LNCAP (cell line): ENCODE results near the gene BOD1L1.

Experiments used
- TF ChIP-seq, protein P1 (sequence below): fragments of 450-650 bp; IDR thresholded peaks from 2 replicates; pipeline ENCODE4 v1.5.1; 2017; ENCODE audit warnings: mild to moderate bottlenecking

Gene BOD1L1

DNA sequence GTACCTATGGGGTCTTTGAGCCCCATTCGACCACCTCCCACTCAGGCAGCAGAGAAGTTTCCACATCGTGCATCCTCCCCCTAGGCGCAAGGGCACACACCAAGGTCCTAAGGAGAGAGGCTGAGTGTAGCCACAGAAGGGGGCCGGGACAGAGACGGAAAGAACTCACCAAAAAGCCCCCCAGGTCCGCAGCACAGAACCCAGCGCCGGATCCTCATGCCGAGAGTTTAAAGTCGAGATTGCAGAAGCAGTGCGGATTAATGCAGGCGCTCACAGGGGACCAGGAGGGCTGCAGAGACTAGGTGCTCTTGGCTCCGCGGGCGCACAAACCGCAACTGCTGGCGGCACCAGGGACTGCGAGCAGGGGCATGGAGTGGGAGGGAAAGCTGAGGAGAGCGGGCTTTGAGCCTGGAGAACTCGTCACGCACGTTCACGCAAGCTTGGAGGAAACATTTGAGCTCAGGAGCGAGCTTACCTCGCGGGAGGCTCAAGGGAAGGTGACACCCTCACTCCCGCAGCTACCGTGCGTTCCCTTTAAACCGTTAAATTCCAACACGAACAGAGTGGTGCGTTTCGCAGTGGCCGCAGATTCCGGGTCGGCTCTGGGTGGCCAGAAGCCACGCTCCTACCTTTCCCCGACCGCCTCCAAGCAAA, 91.7 kb downstream of the BOD1L1 start:
- TF ChIP-seq, protein P1, sequence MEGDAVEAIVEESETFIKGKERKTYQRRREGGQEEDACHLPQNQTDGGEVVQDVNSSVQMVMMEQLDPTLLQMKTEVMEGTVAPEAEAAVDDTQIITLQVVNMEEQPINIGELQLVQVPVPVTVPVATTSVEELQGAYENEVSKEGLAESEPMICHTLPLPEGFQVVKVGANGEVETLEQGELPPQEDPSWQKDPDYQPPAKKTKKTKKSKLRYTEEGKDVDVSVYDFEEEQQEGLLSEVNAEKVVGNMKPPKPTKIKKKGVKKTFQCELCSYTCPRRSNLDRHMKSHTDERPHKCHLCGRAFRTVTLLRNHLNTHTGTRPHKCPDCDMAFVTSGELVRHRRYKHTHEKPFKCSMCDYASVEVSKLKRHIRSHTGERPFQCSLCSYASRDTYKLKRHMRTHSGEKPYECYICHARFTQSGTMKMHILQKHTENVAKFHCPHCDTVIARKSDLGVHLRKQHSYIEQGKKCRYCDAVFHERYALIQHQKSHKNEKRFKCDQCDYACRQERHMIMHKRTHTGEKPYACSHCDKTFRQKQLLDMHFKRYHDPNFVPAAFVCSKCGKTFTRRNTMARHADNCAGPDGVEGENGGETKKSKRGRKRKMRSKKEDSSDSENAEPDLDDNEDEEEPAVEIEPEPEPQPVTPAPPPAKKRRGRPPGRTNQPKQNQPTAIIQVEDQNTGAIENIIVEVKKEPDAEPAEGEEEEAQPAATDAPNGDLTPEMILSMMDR: no peak

DNA sequence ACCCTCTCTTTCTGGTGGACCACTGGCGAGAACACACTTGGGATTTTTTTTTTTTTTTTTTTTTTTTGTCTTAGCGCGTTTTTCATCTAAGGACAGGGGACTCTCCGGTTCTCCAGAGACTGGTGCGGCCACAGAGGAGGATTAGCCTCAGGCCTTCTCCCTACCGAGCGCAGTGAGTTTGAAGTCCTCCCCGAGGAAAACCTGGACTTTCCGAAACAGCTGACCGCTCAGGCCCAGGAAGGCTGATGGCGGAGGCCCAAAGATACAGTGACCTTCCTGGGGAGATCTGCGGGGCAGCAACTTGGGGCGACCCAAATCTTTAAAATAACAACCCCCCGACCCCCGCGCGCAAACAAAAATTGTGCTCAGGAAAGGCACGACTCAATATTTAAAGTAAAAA, 92.4 kb downstream of the BOD1L1 start:
- TF ChIP-seq, protein P1: no peak

DNA sequence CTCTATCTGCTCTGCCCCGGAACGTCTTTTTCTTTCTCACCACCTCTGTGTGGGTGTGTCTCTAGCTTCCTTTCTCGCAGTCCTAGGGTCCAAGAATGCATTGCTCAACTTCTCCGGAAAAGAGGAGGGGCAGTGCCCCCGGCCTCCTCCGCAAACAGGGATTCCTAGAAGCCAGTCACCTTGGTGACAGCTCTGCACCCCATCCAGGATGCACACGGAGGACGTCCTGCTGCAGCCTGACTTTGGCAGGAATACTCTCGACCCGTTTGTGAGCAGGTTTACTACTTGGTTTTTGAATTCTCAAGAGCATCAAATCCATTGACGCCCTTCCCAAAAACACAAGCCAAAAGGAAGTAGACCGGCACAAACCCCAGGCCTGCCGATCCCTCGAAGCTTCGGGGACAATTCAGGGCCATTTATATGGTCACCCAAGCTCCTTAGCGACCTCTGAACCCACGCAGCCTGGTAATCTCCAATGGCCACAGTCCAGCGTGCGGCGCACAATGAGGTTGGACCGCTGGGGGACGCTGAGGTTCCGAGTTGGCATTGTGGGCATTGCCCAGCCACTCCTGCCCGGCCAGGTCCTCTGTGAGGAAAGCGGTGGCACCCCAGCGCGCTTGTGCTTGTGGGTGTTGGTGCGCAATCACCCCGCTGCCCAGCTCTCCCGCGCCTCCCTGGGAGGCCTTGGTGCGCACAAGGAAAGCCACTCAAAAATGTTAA, 93.0 kb downstream of the BOD1L1 start:
- TF ChIP-seq, protein P1: no peak

DNA sequence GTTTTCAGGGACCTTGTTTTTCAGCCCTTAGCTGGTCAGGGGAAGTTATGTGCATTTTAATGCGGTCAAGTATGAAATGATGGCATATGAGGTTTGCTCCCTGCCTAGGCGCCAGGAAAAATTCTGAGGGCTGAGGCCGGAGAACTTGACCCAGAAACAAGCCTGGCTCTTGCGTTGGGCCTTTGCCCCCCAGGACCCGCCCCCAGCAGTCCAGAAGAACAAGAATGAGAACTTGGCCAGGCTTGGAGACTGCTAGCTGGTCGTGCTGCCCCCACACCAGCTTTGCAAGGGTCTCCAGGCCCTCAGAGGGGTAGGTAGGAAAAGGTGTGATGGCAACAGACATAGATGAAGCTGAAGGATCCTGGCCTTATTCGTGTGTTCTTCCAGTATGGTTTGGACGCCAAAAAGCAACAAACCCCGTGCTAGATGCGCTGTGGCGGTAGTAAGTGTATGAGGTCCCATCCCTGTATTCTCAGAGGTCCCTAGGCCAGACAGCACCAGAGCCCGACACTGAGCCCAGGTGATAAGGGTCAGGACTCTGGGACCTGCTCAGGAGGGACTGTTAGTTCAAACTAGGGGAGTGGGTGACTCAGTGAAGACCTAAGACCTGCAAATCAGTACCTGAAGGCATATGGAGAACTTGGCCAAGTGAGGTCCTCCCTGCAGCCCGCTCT, 93.7 kb downstream of the BOD1L1 start:
- TF ChIP-seq, protein P1: no peak

DNA sequence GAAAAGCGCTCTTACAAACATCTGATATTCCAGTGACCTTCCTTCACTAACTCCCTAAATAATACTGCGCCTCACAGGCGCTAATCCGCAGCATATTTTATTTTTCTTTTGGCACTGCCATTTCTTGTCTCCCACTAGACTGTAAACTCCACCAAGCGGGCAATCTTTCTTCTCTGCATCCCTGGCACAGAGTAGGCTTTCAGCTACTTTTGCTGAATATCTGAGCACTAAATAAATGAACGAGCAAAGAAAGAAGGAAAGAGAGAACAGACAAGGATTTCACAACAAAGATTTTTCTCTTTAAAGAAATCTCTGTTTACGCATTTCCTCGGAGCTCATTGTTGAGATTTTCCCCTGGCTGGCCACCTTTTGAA, 95.9 kb downstream of the BOD1L1 start:
- TF ChIP-seq, protein P1: no peak

DNA sequence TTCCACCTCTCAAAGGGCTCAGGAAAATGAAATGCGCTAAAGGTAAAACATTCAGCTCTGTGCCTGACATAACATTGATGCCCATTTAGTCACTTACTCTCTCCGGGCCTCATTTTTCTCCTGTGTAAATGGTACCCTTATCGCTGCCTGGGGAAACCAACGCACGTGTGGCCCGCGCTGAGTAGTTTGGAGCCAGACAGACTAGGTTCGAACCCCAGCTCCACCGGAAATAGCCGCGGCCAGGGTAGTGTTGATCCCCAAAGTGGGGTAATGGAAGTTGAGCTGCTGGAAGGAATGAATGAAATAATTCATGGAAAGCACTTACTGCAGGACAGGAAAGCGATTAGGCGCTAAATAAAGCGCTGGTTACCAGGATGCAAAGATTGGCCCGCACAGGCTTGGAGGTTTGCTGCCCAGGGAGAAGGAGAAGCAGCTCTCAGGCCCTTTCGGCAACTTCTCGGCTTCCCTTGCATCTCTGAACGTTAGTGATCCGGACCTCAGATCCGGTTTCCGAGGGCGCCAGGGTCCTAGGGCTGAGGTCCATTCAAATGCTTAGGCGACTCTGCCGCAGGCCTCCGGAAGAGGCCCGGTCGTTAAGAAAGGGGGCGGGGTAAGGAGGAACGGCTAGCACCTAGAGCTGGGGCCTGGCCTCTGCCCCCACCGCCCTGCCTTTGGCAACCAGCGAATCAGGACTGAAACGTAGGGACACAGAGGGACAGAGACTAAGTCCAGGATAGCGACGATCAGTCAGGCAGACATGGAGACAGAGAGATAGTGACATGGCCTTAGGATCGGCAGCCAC, 96.5 kb downstream of the BOD1L1 start:
- TF ChIP-seq, protein P1: no peak
